Measurements from ENCODE around the gene REEP3. TPM values are rescaled to one million over a fixed set of nuclear protein-coding genes. Genes with fewer than 3 reads are reported as not detected.

Gene REEP3
- total RNA-seq, 1 experiment from 2014 or later = 135 TPM

- H3K4me3 ChIP-seq (ENCODE audit: low read depth in 2 of 2, low read length in 2 of 2) = no peak overlapping the region
- no peaks in the 10 kb centered on the region for H3K9me3 ChIP-seq (ENCODE audit: control insufficient read depth, insufficient read depth, low read depth, low read length)
- ChIA-PET POLR2A (interaction anchor here (0.6 to 0.7 kb wide), 3 partner anchors 17 to 1627 kb away, joined by 4 to 15 read pairs (median 5); no protein-coding TSS in a partner anchor), CTCF (interaction anchor here (0.7 to 0.9 kb wide), 3 partner anchors 56 to 1041 kb away, joined by 3 to 8 read pairs (median 3); no protein-coding TSS in a partner anchor)
- no peak for ATAC-seq
- no peak for TF ChIP-seq SIN3A (IDR thresholded peaks at IDR 0.05; ENCODE audit: borderline replicate concordance, insufficient read depth, low read depth, low read length)
- no peak for TF ChIP-seq TCF7L2 (IDR thresholded peaks at IDR 0.05; ENCODE audit: low read depth, low read length)
- TF ChIP-seq REST (IDR thresholded peaks at IDR 0.05; ENCODE audit: insufficient read depth in 1 of 2, low read depth in 2 of 2, low read length in 1 of 2) = no peak
- no peak for TF ChIP-seq CTCF (IDR thresholded peaks at IDR 0.05)
- TF ChIP-seq POLR2AphosphoS5 (IDR thresholded peaks at IDR 0.05; ENCODE audit: low read depth, low read length) = no peak
- H3K36me3 ChIP-seq (ENCODE audit: control insufficient read depth, insufficient read depth, low read length) = no peaks in the 10 kb centered on the region; the same call in 1 of the 2 replicates
- peak overlapping the region; percentile 12 for H3K27ac ChIP-seq (ENCODE audit: low read length)
- H3K4me1 ChIP-seq (ENCODE audit: control insufficient read depth, insufficient read depth, low read length) = peaks cover 34% of the 10 kb centered on the region
- DNase-seq (ENCODE audit: low read depth, low spot score) = no peak
- no peaks in the 10 kb centered on the region for H3K27me3 ChIP-seq (ENCODE audit: control insufficient read depth, insufficient read depth, low read length)
- in situ Hi-C loops (cut with HindIII; ENCODE audit: low pct_unique_long_range_greater_than_20kb, low sequenced_read_pairs) (no loop called here), intact Hi-C loops (cut with micrococcal nuclease; ENCODE audit: unreplicated experiment) (no loop called here)
- BruUV-seq (replicated peaks) = no TSS peak
Measured at GRCh38 chr10:63525021-63525420, 3.8 kb downstream of the REEP3 start.

- intact Hi-C loops (cut with micrococcal nuclease; ENCODE audit: unreplicated experiment) = no loop called here
- Histone ChIP-seq H3K9me3 (ENCODE audit: control insufficient read depth, insufficient read depth, low read depth, low read length) (no peaks in the 10 kb centered on the region), H3K4me1 (ENCODE audit: control insufficient read depth, insufficient read depth, low read length) (peaks cover 30% of the 10 kb centered on the region), H3K4me3 (ENCODE audit: low read depth in 2 of 2, low read length in 2 of 2) (no peak overlapping the region), H3K27ac (ENCODE audit: low read length) (no peak overlapping the region), H3K27me3 (ENCODE audit: control insufficient read depth, insufficient read depth, low read length) (no peaks in the 10 kb centered on the region), H3K36me3 (ENCODE audit: control insufficient read depth, insufficient read depth, low read length) (no peaks in the 10 kb centered on the region; the same call in 1 of the 2 replicates)
- TF ChIP-seq SIN3A (IDR thresholded peaks at IDR 0.05; ENCODE audit: borderline replicate concordance, insufficient read depth, low read depth, low read length) = no peak
- no peak for TF ChIP-seq TCF7L2 (IDR thresholded peaks at IDR 0.05; ENCODE audit: low read depth, low read length)
- no peak for TF ChIP-seq REST (IDR thresholded peaks at IDR 0.05; ENCODE audit: insufficient read depth in 1 of 2, low read depth in 2 of 2, low read length in 1 of 2)
- TF ChIP-seq CTCF (IDR thresholded peaks at IDR 0.05) = no peak
- TF ChIP-seq POLR2AphosphoS5 (IDR thresholded peaks at IDR 0.05; ENCODE audit: low read depth, low read length) = no peak
- ATAC-seq = no peak
- ChIA-PET CTCF (no interaction called here), POLR2A (no interaction called here)
- no peak for DNase-seq (ENCODE audit: low read depth, low spot score)
- BruUV-seq (replicated peaks) = no TSS peak
- in situ Hi-C loops (cut with HindIII; ENCODE audit: low pct_unique_long_range_greater_than_20kb, low sequenced_read_pairs) = no loop called here
Measured at GRCh38 chr10:63527401-63527800, 6.2 kb downstream of the REEP3 start.
